GM12878 (cell line): ENCODE measurements around the gene CALN1. TPM values are rescaled to one million over a fixed set of nuclear protein-coding genes. Genes with fewer than 3 reads are reported as not detected.

Source experiments
- ATAC-seq: fragments of 200-7000 bp; cut with Tn5 transposase; 3 replicates; pipeline ENCODE4 v1.9.1; 2020; ENCODE audit warnings: mild to moderate bottlenecking, moderate library complexity
- BruUV-seq: library from RNA; stranded (reverse); fragments of 400-500 nt; replicated peaks from 2 replicates; lab custom pipeline; 2021; lab: Mats Ljungman, UMichigan
- CTCF ChIA-PET: fragments of 300-600 bp; sonication (Branson Sonifier 250); formaldehyde crosslinking; extraction: SDS; loops from one replicate; lab custom pipeline; 2021; ENCODE audit warnings: inconsistent platforms; lab: Yijun Ruan, JAX
- POLR2A ChIA-PET: fragments of 350-600 bp; formaldehyde crosslinking; extraction: SDS; loops from one replicate; lab custom pipeline; 2021; ENCODE audit warnings: inconsistent platforms; lab: Charles Lee
- RAD21 ChIA-PET: fragments of 300-600 bp; sonication (Branson Sonifier 250); formaldehyde crosslinking; loops from one replicate; lab custom pipeline; 2023; ENCODE audit warnings: antibody characterized with exemption; ENCODE audit not compliant: unreplicated experiment; lab: Charles Lee
- SMC1A ChIA-PET: fragments of 300-600 bp; sonication (Branson Sonifier 250); formaldehyde crosslinking; loops from one replicate; lab custom pipeline; 2023; ENCODE audit not compliant: unreplicated experiment, uncharacterized antibody; lab: Charles Lee
- DNase-seq: peaks from one replicate; pipeline ENCODE4 v3.0.0-alpha.2; 2011; ENCODE audit warnings: low read depth, low spot score
- FAIRE-seq: peaks from 3 replicates; lab custom pipeline; 2011; peaks lifted over from hg19 to GRCh38; lab: Jason Lieb, UNC
- H2AFZ ChIP-seq: 2 replicates; pipeline ENCODE4 v1.6.0; 2011; ENCODE audit warnings: low read depth, low read length, control low read depth; ENCODE audit not compliant: control insufficient read depth
- H3K27ac ChIP-seq: 2 replicates; pipeline ENCODE4 v1.5.1; 2011; ENCODE audit warnings: control low read depth; ENCODE audit not compliant: control insufficient read depth, insufficient read depth
- H3K27me3 ChIP-seq, 2 experiments: replicated peaks in 1 of 2; 2 replicates each; pipeline versions ENCODE4 v1.6.0 to v1.6.1; 2011; ENCODE audit warnings: low read length in 1 of 2; ENCODE audit not compliant: control insufficient read depth in 2 of 2, insufficient read depth in 2 of 2
- H3K36me3 ChIP-seq, 2 experiments: 2 replicates each; pipeline ENCODE4 v1.5.1; 2011; ENCODE audit warnings: low read length in 1 of 2; ENCODE audit not compliant: control insufficient read depth in 2 of 2, insufficient read depth in 2 of 2
- H3K4me1 ChIP-seq: 2 replicates; pipeline ENCODE4 v1.6.1; 2011; ENCODE audit warnings: mild to moderate bottlenecking, low read length, moderate library complexity, mixed read lengths; ENCODE audit not compliant: control insufficient read depth, insufficient read depth
- H3K4me2 ChIP-seq: 2 replicates; pipeline ENCODE4 v1.6.0; 2011; ENCODE audit warnings: control low read depth; ENCODE audit not compliant: control insufficient read depth, insufficient read depth
- H3K4me3 ChIP-seq: fragments of 200-600 bp; sonication (generic); 2 replicates; pipeline ENCODE4 v1.5.1; 2016
- H3K79me2 ChIP-seq: 2 replicates; pipeline ENCODE4 v1.6.0; 2011; ENCODE audit warnings: low read length; ENCODE audit not compliant: control insufficient read depth, insufficient read depth
- H3K9ac ChIP-seq: 2 replicates; pipeline ENCODE4 v1.8.0; 2011; ENCODE audit warnings: low read length, control low read depth, mixed read lengths; ENCODE audit not compliant: control insufficient read depth, insufficient read depth
- H3K9me3 ChIP-seq: replicated peaks from 3 replicates; pipeline ENCODE4 v1.5.1; 2011; ENCODE audit warnings: mild to moderate bottlenecking, low read length; ENCODE audit not compliant: control insufficient read depth, insufficient read depth
- H4K20me1 ChIP-seq: 2 replicates; pipeline ENCODE4 v1.6.0; 2011; ENCODE audit not compliant: control insufficient read depth, insufficient read depth
- CBFB ChIP-seq: IDR thresholded peaks from 2 replicates; pipeline ENCODE4 v1.6.1; 2016; ENCODE audit warnings: antibody characterized with exemption, low read depth
- CREM ChIP-seq: IDR thresholded peaks from 2 replicates; pipeline ENCODE4 v1.6.1; 2014; ENCODE audit warnings: antibody characterized with exemption, low read depth
- ETV6 ChIP-seq, 2 experiments: fragments of 450-650 bp in 1 of 2; IDR thresholded peaks in 1 of 2; conservative IDR thresholded peaks in 1 of 2; 2 replicates each; pipeline ENCODE4 v1.6.1; 2014; ENCODE audit warnings: antibody characterized with exemption in 1 of 2, borderline replicate concordance in 1 of 2, low read depth in 1 of 2, mild to moderate bottlenecking in 1 of 2, moderate library complexity in 1 of 2
- NFYB ChIP-seq: IDR thresholded peaks from 2 replicates; pipeline ENCODE4 v1.6.1; 2011; ENCODE audit warnings: low read depth, mild to moderate bottlenecking, low read length, improper control_type of control experiment, moderate library complexity; ENCODE audit not compliant: insufficient read depth
- NRF1 ChIP-seq: conservative IDR thresholded peaks from 2 replicates; pipeline ENCODE4 v1.6.1; 2011; ENCODE audit warnings: mild to moderate bottlenecking, low read depth, low read length, improper control_type of control experiment
- TCF12 ChIP-seq: IDR thresholded peaks from 2 replicates; pipeline ENCODE4 v1.6.1; 2011; ENCODE audit warnings: low read depth, mild to moderate bottlenecking, low read length
- YBX1 ChIP-seq: fragments of 450-650 bp; IDR thresholded peaks from 2 replicates; pipeline ENCODE4 v1.6.1; 2016; ENCODE audit warnings: antibody characterized with exemption
- ZNF24 ChIP-seq: fragments of 450-650 bp; IDR thresholded peaks from 2 replicates; pipeline ENCODE4 v1.6.1; 2017; ENCODE audit warnings: antibody characterized with exemption, mild to moderate bottlenecking
- ZNF384 ChIP-seq: IDR thresholded peaks from 2 replicates; pipeline ENCODE4 v1.6.1; 2012; ENCODE audit warnings: low read depth, mild to moderate bottlenecking, low read length, improper control_type of control experiment, borderline replicate concordance
- WGBS: methylation state at CpG from one replicate; pipeline ENCODE4 v1.1.6; 2016; ENCODE audit warnings: low lambda C conversion rate; ENCODE audit not compliant: insufficient replicate concordance, insufficient coverage; ENCODE audit errors: missing lambda C conversion rate; 5-methylcytosine and 5-hydroxymethylcytosine counted together
- in situ Hi-C: fragments of 300-500 bp; cut with MboI; formaldehyde crosslinking; loops from 9 replicates; pipeline ENCODE4 v1.14.3; 2018; ENCODE audit warnings: mixed read lengths
- intact Hi-C: fragments of 100-400 bp; cut with micrococcal nuclease; formaldehyde crosslinking; loops from one replicate; pipeline ENCODE4 v1.14.2; 2022; ENCODE audit not compliant: unreplicated experiment
- polyA plus RNA-seq, 11 experiments: library from polyadenylated mRNA; depleted of rRNA in 4 of 11; unstranded in 6 of 11; stranded (reverse) in 5 of 11; fragments of >200 nt; fragmentation: Nextera tagmentation in 4 of 11; fragmentation: Illumina TruSeq in 1 of 11; extraction: Ambion mirVana in 4 of 11; extraction: Trizol in 1 of 11; gene quantifications; 1 replicate in 1 of 11; 2 replicates in 10 of 11; pipeline versions ENCODE4 v1.2.1 to v1.2.3, GENCODE V29; 2011 to 2016; ENCODE audit warnings: inconsistent platforms in 2 of 11, missing spikeins in 2 of 11, low read depth in 1 of 11
- total RNA-seq, 4 experiments: library from RNA; depleted of rRNA in 3 of 4; stranded (reverse); fragments of >200 nt in 3 of 4; fragmentation: Illumina TruSeq in 1 of 4; extraction: Trizol in 1 of 4; gene quantifications; 2 replicates each; pipeline versions ENCODE4 v1.2.1 to v1.2.3, GENCODE V29; 2013 to 2021
- TF ChIP-seq, protein P1 (sequence below): fragments of 450-650 bp; IDR thresholded peaks from 2 replicates; pipeline ENCODE4 v1.6.1; 2017; ENCODE audit warnings: mild to moderate bottlenecking
- TF ChIP-seq, protein P2 (sequence below): fragments of 450-650 bp; formaldehyde crosslinking; IDR thresholded peaks from 2 replicates; pipeline ENCODE4 v1.4.0; 2020; ENCODE audit warnings: mild to moderate bottlenecking, moderate library complexity

CALN1 gene
- total and polyA plus RNA-seq, 10 of the 15 experiments (the other 5 are each of a cell fraction or from before 2014, with no cell fraction given), result 0.48 to 15.3 (median 1.6) TPM

DNA sequence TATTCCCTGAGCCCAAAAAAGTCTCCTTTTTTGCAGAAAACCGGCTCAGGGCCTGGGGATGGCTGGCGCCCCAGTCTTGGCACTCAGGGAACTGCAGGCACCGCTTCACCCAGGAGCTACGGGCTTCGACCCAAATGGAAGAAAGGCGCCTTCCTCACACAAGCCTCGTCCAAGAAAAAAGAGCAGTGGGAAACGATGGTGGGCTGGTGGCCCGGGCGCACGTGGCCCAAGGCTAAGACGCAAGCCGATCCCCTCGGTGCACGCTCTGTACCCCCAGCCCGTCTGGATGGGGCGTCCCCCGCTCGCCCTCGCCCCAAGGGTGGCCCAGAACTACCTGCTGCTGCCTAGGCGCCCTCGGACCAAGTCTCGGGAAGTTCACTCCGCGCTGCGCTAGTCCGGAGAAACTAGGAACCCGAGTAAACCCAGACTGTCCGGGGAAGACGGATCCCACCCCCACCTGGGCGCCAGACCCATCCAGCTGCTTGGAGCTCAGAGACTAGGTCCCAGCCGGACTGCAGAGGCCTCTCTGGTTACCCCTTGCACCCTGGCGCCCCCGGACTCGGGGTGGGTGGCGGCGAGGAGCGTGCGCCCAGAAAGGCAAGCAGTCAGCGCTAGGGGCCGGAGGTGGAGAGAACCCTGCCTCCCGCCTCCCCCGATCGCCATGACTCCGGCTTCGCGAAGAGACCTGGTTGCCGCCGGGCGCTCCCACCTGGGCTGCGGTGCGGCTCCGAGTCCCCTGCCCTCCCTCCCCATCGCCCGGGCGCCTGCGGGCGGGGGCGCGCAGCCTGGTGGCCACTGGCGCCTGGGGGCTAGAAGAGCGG is 76.4 kb downstream of the CALN1 start:
- H3K79me2 ChIP-seq, result no peaks in the 10 kb centered on the region
- no peak overlapping the region for H3K27ac ChIP-seq
- FAIRE-seq (no peak), DNase-seq (no peak), ATAC-seq (no peak)
- CTCF ChIA-PET, result interaction anchor here (0.9 kb wide), 1 partner anchor 12 kb away, joined by 4 read pairs; no protein-coding TSS in a partner anchor
- in situ Hi-C loops, result no loop called here
- no peaks in the 10 kb centered on the region for H3K4me1 ChIP-seq
- H3K4me2 ChIP-seq, result no peak overlapping the region
- H3K27me3 ChIP-seq, result no peaks in the 10 kb centered on the region
- intact Hi-C loops, result no loop called here
- SMC1A ChIA-PET, result interaction anchor here (1.2 kb wide), 1 partner anchor 17 kb away, joined by 3 read pairs; no protein-coding TSS in a partner anchor
- no peak overlapping the region for H2AFZ ChIP-seq
- RAD21 ChIA-PET, result no interaction called here
- POLR2A ChIA-PET, result no interaction called here
- BruUV-seq, result no TSS peak
- H4K20me1 ChIP-seq, result no peaks in the 10 kb centered on the region
- WGBS, result 25% methylated on average over 56 of the region's 62 CpGs
- H3K9ac ChIP-seq, result no peak overlapping the region
- TF ChIP-seq ZNF24 (no peak), CREM (no peak), ZNF384 (no peak), NFYB (no peak), YBX1 (no peak), TCF12 (no peak), CBFB (no peak), ETV6 (conservative IDR thresholded peaks at IDR 0.05 in 1 of 2, IDR thresholded peaks at IDR 0.05 in 1 of 2; ENCODE audit: borderline replicate concordance in 1 of 2, low read depth in 1 of 2) (no peak), NRF1 (no peak)
- TF ChIP-seq, protein P1, sequence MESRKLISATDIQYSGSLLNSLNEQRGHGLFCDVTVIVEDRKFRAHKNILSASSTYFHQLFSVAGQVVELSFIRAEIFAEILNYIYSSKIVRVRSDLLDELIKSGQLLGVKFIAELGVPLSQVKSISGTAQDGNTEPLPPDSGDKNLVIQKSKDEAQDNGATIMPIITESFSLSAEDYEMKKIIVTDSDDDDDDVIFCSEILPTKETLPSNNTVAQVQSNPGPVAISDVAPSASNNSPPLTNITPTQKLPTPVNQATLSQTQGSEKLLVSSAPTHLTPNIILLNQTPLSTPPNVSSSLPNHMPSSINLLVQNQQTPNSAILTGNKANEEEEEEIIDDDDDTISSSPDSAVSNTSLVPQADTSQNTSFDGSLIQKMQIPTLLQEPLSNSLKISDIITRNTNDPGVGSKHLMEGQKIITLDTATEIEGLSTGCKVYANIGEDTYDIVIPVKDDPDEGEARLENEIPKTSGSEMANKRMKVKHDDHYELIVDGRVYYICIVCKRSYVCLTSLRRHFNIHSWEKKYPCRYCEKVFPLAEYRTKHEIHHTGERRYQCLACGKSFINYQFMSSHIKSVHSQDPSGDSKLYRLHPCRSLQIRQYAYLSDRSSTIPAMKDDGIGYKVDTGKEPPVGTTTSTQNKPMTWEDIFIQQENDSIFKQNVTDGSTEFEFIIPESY, result no peak
- TF ChIP-seq, protein P2, sequence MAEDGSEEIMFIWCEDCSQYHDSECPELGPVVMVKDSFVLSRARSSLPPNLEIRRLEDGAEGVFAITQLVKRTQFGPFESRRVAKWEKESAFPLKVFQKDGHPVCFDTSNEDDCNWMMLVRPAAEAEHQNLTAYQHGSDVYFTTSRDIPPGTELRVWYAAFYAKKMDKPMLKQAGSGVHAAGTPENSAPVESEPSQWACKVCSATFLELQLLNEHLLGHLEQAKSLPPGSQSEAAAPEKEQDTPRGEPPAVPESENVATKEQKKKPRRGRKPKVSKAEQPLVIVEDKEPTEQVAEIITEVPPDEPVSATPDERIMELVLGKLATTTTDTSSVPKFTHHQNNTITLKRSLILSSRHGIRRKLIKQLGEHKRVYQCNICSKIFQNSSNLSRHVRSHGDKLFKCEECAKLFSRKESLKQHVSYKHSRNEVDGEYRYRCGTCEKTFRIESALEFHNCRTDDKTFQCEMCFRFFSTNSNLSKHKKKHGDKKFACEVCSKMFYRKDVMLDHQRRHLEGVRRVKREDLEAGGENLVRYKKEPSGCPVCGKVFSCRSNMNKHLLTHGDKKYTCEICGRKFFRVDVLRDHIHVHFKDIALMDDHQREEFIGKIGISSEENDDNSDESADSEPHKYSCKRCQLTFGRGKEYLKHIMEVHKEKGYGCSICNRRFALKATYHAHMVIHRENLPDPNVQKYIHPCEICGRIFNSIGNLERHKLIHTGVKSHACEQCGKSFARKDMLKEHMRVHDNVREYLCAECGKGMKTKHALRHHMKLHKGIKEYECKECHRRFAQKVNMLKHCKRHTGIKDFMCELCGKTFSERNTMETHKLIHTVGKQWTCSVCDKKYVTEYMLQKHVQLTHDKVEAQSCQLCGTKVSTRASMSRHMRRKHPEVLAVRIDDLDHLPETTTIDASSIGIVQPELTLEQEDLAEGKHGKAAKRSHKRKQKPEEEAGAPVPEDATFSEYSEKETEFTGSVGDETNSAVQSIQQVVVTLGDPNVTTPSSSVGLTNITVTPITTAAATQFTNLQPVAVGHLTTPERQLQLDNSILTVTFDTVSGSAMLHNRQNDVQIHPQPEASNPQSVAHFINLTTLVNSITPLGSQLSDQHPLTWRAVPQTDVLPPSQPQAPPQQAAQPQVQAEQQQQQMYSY (CRISPR knock-in tag), result no peak
- H3K9me3 ChIP-seq, result no peaks in the 10 kb centered on the region; the same call in 2 of the 3 replicates
- H3K36me3 ChIP-seq, result no peaks in the 10 kb centered on the region
- no peak overlapping the region for H3K4me3 ChIP-seq
